ENCODE measurements around the gene RCBTB2.

The RCBTB2 gene

GRCh38 chr13:48563626-48564025 is 30.7 kb upstream of the RCBTB2 start:
- no peak for DNase-seq (ENCODE audit: low read depth in 2 of 2)

- peak; percentile 41 to 43 for DNase-seq (ENCODE audit: low read depth in 2 of 2)
Measured at GRCh38 chr13:48562296-48563066, 29.6 kb upstream of the RCBTB2 start.

GRCh38 chr13:48561466-48562235 is 28.8 kb upstream of the RCBTB2 start:
- DNase-seq (ENCODE audit: low read depth in 2 of 2), result no peak

- DNase-seq (ENCODE audit: low read depth in 2 of 2), result no peak
Measured at GRCh38 chr13:48560657-48561337, 27.9 kb upstream of the RCBTB2 start.

GRCh38 chr13:48559638-48560320 is 26.9 kb upstream of the RCBTB2 start:
- no peak for DNase-seq (ENCODE audit: low read depth in 2 of 2)

GRCh38 chr13:48556817-48557216 is 23.9 kb upstream of the RCBTB2 start:
- DNase-seq (ENCODE audit: low read depth in 2 of 2), result no peak

- DNase-seq (ENCODE audit: low read depth in 2 of 2), result no peak
Measured at GRCh38 chr13:48555441-48555840, 22.6 kb upstream of the RCBTB2 start.

GRCh38 chr13:48551329-48551728 is 18.4 kb upstream of the RCBTB2 start:
- DNase-seq (ENCODE audit: low read depth in 2 of 2), result no peak

GRCh38 chr13:48549658-48550057 is 16.8 kb upstream of the RCBTB2 start:
- DNase-seq (ENCODE audit: low read depth in 2 of 2), result no peak

- no peak for DNase-seq (ENCODE audit: low read depth in 2 of 2)
Measured at GRCh38 chr13:48547663-48548092, 14.8 kb upstream of the RCBTB2 start.

- no peak for DNase-seq (ENCODE audit: low read depth in 2 of 2)
Measured at GRCh38 chr13:48545608-48546007, 12.7 kb upstream of the RCBTB2 start.

GRCh38 chr13:48542581-48543341 is 9.9 kb upstream of the RCBTB2 start:
- no peak for DNase-seq (ENCODE audit: low read depth in 2 of 2)

GRCh38 chr13:48542138-48542537 is 9.3 kb upstream of the RCBTB2 start:
- DNase-seq (ENCODE audit: low read depth in 2 of 2), result no peak

- DNase-seq (ENCODE audit: low read depth in 2 of 2), result no peak
Measured at GRCh38 chr13:48539550-48539949, 6.7 kb upstream of the RCBTB2 start.

- no peak for DNase-seq (ENCODE audit: low read depth in 2 of 2)
Measured at GRCh38 chr13:48536621-48537250, 3.9 kb upstream of the RCBTB2 start.

GRCh38 chr13:48535766-48536165 is 2.9 kb upstream of the RCBTB2 start:
- DNase-seq (ENCODE audit: low read depth in 2 of 2), result no peak

- no peak for DNase-seq (ENCODE audit: low read depth in 2 of 2)
Measured at GRCh38 chr13:48534911-48535501, 2.1 kb upstream of the RCBTB2 start.

- DNase-seq (ENCODE audit: low read depth in 2 of 2), result no peak
Measured at GRCh38 chr13:48533961-48534600, 1.2 kb upstream of the RCBTB2 start.

GRCh38 chr13:48532256-48532505 is 699 bp downstream of the RCBTB2 start:
- no peak for DNase-seq (ENCODE audit: low read depth in 2 of 2)
